Sigmoid colon (tissue), 4 donors: ENCODE measurements around the gene IRF2BP2.

Experiments used
- EP300 ChIP-seq, 4 donors: sonication (generic); formaldehyde crosslinking; IDR thresholded peaks; one replicate each; pipeline ENCODE4 v1.6.1; 2017; ENCODE audit warnings: antibody characterized with exemption in 4 of 4
- TF ChIP-seq, protein P1 (sequence below), 4 experiments: fragments of 450-650 bp in 3 of 4; fragments of 200-600 bp in 1 of 4; IDR thresholded peaks; one replicate each; pipeline ENCODE4 v1.5.1; 2016 to 2019; ENCODE audit warnings: antibody characterized with exemption in 4 of 4, mild to moderate bottlenecking in 3 of 4, moderate library complexity in 2 of 4

- TF ChIP-seq, protein P1, sequence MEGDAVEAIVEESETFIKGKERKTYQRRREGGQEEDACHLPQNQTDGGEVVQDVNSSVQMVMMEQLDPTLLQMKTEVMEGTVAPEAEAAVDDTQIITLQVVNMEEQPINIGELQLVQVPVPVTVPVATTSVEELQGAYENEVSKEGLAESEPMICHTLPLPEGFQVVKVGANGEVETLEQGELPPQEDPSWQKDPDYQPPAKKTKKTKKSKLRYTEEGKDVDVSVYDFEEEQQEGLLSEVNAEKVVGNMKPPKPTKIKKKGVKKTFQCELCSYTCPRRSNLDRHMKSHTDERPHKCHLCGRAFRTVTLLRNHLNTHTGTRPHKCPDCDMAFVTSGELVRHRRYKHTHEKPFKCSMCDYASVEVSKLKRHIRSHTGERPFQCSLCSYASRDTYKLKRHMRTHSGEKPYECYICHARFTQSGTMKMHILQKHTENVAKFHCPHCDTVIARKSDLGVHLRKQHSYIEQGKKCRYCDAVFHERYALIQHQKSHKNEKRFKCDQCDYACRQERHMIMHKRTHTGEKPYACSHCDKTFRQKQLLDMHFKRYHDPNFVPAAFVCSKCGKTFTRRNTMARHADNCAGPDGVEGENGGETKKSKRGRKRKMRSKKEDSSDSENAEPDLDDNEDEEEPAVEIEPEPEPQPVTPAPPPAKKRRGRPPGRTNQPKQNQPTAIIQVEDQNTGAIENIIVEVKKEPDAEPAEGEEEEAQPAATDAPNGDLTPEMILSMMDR (IDR thresholded peaks at IDR 0.05), result no peak
- TF ChIP-seq EP300 (IDR thresholded peaks at IDR 0.05), result no peak
These were observed 44.8 kb downstream of the IRF2BP2 start for GRCh38 chr1:234565132-234565531.
